Measurements from ENCODE around the gene CMIP.

DNA sequence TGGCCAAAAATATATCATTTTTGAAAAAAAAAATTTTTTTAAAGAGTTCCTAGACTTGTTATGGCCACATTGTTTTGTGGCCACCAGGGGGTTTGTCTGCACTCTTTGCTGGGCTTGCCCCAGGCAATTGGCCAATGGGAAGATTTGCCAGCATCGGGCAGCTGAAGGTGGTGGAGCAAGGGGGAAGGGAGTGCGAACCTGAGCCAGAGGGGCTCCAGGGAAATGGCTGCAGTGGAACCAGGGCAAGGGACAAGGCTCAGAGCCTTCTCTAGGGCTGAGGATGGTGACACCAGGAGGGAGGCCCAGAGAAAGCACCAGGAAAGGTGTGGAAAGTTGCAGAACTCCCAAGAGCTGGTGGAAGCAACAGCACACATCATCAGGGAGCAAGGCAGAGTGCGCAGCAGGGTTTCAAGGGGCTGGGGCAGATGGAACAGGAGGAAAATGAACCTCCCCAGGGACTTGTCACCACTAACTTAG lies 15.5 kb upstream of the CMIP start:
- TF ChIP-seq GATA2 (IDR thresholded peaks at IDR 0.05; ENCODE audit: low read depth, low read length) (no peak), GATA3 (IDR thresholded peaks at IDR 0.05; ENCODE audit: low read depth, low read length) (no peak)

Measured in SH-SY5Y (cell line).